Thymus (tissue), 11 donors: ENCODE measurements around the gene L3MBTL2. TPM values are rescaled to one million over a fixed set of nuclear protein-coding genes. Genes with fewer than 3 reads are reported as not detected.

Experiments used
- DNase-seq, 9 donors: peaks; one replicate each; pipeline ENCODE4 v3.0.0-alpha.2; 2013; ENCODE audit warnings: low spot score in 9 of 9, low read depth in 6 of 9, missing footprints in 1 of 9
- H3K27ac ChIP-seq, 2 donors: one replicate each; pipeline ENCODE4 v1.5.1; 2013; ENCODE audit warnings: control low read depth in 1 of 2, low read depth in 1 of 2, low read length in 1 of 2, mild to moderate bottlenecking in 1 of 2, moderate library complexity in 1 of 2
- H3K27me3 ChIP-seq, 2 donors: one replicate each; pipeline ENCODE4 v1.5.1; 2013; ENCODE audit warnings: low read length in 1 of 2; ENCODE audit not compliant: control insufficient read depth in 2 of 2, insufficient read depth in 1 of 2
- H3K36me3 ChIP-seq, 2 donors: one replicate each; pipeline ENCODE4 v1.5.1; 2013; ENCODE audit warnings: low read length in 1 of 2, mild to moderate bottlenecking in 1 of 2, moderate library complexity in 1 of 2; ENCODE audit not compliant: control insufficient read depth in 2 of 2, insufficient read depth in 2 of 2
- H3K4me1 ChIP-seq, 2 donors: one replicate each; pipeline ENCODE4 v1.5.1; 2013; ENCODE audit warnings: low read length in 2 of 2; ENCODE audit not compliant: control insufficient read depth in 2 of 2, insufficient read depth in 2 of 2
- H3K4me3 ChIP-seq, 2 donors: one replicate each; pipeline ENCODE4 v1.5.1; 2013; ENCODE audit warnings: low read length in 2 of 2, control low read depth in 1 of 2, mild to moderate bottlenecking in 1 of 2
- H3K9me3 ChIP-seq, 2 donors: one replicate each; pipeline ENCODE4 v1.5.1; 2013; ENCODE audit warnings: low read length in 1 of 2, mild to moderate bottlenecking in 1 of 2; ENCODE audit not compliant: control insufficient read depth in 2 of 2, insufficient read depth in 1 of 2
- WGBS: extraction: QIAGEN DNeasy Blood & Tissue Kit; methylation state at CpG from one replicate; pipeline ENCODE4 v1.1.7; 2013; 5-methylcytosine and 5-hydroxymethylcytosine counted together
- polyA plus RNA-seq: library from polyadenylated mRNA; stranded (reverse); fragments of 200-250 nt; gene quantifications from one replicate; pipeline ENCODE4 v1.2.3, GENCODE V29; 2013
- total RNA-seq: library from RNA; stranded (reverse); fragments of 120-200 nt; gene quantifications from one replicate; pipeline ENCODE4 v1.2.4, GENCODE V29; 2013
- donor health status: healthy.

Gene L3MBTL2
- total and polyA plus RNA-seq, 2 donors: 16.0 to 19.9 TPM

GRCh38 chr22:41237036-41237706 is 32.1 kb downstream of the L3MBTL2 start:
- Histone ChIP-seq H3K36me3 (no peaks in the 10 kb centered on the region), H3K4me3 (peak overlapping the region; percentile 29 to 59), H3K4me1 (peaks cover 5 to 6% of the 10 kb centered on the region in 2 donors), H3K27ac (no peak overlapping the region), H3K27me3 (peaks cover 0 to 17% of the 10 kb centered on the region in 2 donors), H3K9me3 (no peaks in the 10 kb centered on the region)
- 44% methylated on average over 33 of the region's 33 CpGs for WGBS
- DNase-seq: no peak

- WGBS: 24% methylated on average over 97 of the region's 97 CpGs
- Histone ChIP-seq H3K36me3 (no peaks in the 10 kb centered on the region), H3K27ac (peak overlapping the region in 1 of 2 donors; percentile 36), H3K27me3 (peaks cover 0 to 17% of the 10 kb centered on the region in 2 donors), H3K9me3 (no peaks in the 10 kb centered on the region), H3K4me1 (peaks cover 5 to 6% of the 10 kb centered on the region in 2 donors), H3K4me3 (peak overlapping the region; percentile 29 to 59)
- DNase-seq: peak; percentile 51 to 88 (median 67)
Measured at GRCh38 chr22:41237707-41238569, 32.8 kb downstream of the L3MBTL2 start.

GRCh38 chr22:41238570-41239442 is 33.7 kb downstream of the L3MBTL2 start:
- no peaks in the 10 kb centered on the region for H3K36me3 ChIP-seq
- peaks cover 5 to 6% of the 10 kb centered on the region in 2 donors for H3K4me1 ChIP-seq
- H3K4me3 ChIP-seq: no peak overlapping the region
- 92% methylated on average over 32 of the region's 32 CpGs for WGBS
- H3K27me3 ChIP-seq: peaks cover 0 to 17% of the 10 kb centered on the region in 2 donors
- no peaks in the 10 kb centered on the region for H3K9me3 ChIP-seq
- DNase-seq: no peak
- peak overlapping the region in 1 of 2 donors; percentile 8 for H3K27ac ChIP-seq

GRCh38 chr22:41239443-41240128 is 34.5 kb downstream of the L3MBTL2 start:
- no peaks in the 10 kb centered on the region for H3K9me3 ChIP-seq
- no peak overlapping the region for H3K4me3 ChIP-seq
- peaks cover 0 to 17% of the 10 kb centered on the region in 2 donors for H3K27me3 ChIP-seq
- DNase-seq: no peak
- WGBS: 93% methylated on average over 16 of the region's 16 CpGs
- no peak overlapping the region for H3K27ac ChIP-seq
- no peaks in the 10 kb centered on the region for H3K36me3 ChIP-seq
- H3K4me1 ChIP-seq: peaks cover 5 to 6% of the 10 kb centered on the region in 2 donors

GRCh38 chr22:41240377-41241132 is 35.4 kb downstream of the L3MBTL2 start, which contains the start of gene CHADL:
Gene CHADL, minus strand, starts transcription at chr22:41240931. Its CDS starts 50 bp downstream, at chr22:41240881.
- Histone ChIP-seq H3K9me3 (no peaks in the 10 kb centered on the region), H3K4me3 (no peak within 1 kb of the TSS), H3K27ac (no peak within 1 kb of the TSS), H3K36me3 (peaks cover 6 to 7% of the 10 kb centered on the region in 2 donors), H3K4me1 (peaks cover 5 to 6% of the 10 kb centered on the region in 2 donors), H3K27me3 (peaks cover 0 to 17% of the 10 kb centered on the region in 2 donors)
- no peak for DNase-seq
- 81% methylated on average over 24 of the region's 24 CpGs for WGBS

- no peaks in the 10 kb centered on the region for H3K9me3 ChIP-seq
- DNase-seq: no peak
- peaks cover 13% of the 10 kb centered on the region in 2 donors for H3K36me3 ChIP-seq
- peaks cover 5 to 6% of the 10 kb centered on the region in 2 donors for H3K4me1 ChIP-seq
- 97% methylated on average over 7 of the region's 7 CpGs for WGBS
- H3K27me3 ChIP-seq: peaks cover 0 to 17% of the 10 kb centered on the region in 2 donors
- no peak overlapping the region for H3K4me3 ChIP-seq
- no peak overlapping the region for H3K27ac ChIP-seq
Measured at GRCh38 chr22:41241133-41241676, 36.1 kb downstream of the L3MBTL2 start.

GRCh38 chr22:41242396-41243117 is 37.4 kb downstream of the L3MBTL2 start:
- H3K9me3 ChIP-seq: no peaks in the 10 kb centered on the region
- H3K27me3 ChIP-seq: peaks cover 0 to 7% of the 10 kb centered on the region in 2 donors
- DNase-seq: no peak
- no peak overlapping the region for H3K4me3 ChIP-seq
- 96% methylated on average over 18 of the region's 18 CpGs for WGBS
- no peak overlapping the region for H3K27ac ChIP-seq
- H3K4me1 ChIP-seq: peaks cover 0 to 5% of the 10 kb centered on the region in 2 donors
- H3K36me3 ChIP-seq: peaks cover 23 to 24% of the 10 kb centered on the region in 2 donors
